H1 (cell line): ENCODE results near the gene PLXNA4. TPM values are rescaled to one million over a fixed set of nuclear protein-coding genes. Genes with fewer than 3 reads are reported as not detected.

Experiments used
- CTCF ChIA-PET: fragments of 300-600 bp; sonication (Branson Sonifier 250); formaldehyde crosslinking; loops from one replicate; lab custom pipeline; 2021; ENCODE audit not compliant: partially characterized antibody; lab: Charles Lee
- POLR2A ChIA-PET: fragments of 300-600 bp; sonication (Branson Sonifier 250); formaldehyde crosslinking; loops from one replicate; lab custom pipeline; 2021; ENCODE audit warnings: inconsistent platforms; ENCODE audit not compliant: partially characterized antibody; lab: Charles Lee
- DNase-seq, 2 experiments: peaks; one replicate each; pipeline versions ENCODE4 v3.0.0 to v3.0.0-alpha.2; 2010 to 2022; ENCODE audit warnings: low spot score in 2 of 2, low read depth in 1 of 2, mixed read lengths in 1 of 2
- FAIRE-seq: peaks from 2 replicates; lab custom pipeline; 2011; peaks lifted over from hg19 to GRCh38; lab: Jason Lieb, UNC
- H2AFZ ChIP-seq: 2 replicates; pipeline ENCODE4 v1.8.1; 2012; ENCODE audit warnings: low read length, inconsistent platforms
- H2AK5ac ChIP-seq: 2 replicates; pipeline ENCODE4 v1.6.1; 2013; ENCODE audit warnings: low read depth, low read length
- H2BK120ac ChIP-seq: replicated peaks from 2 replicates; pipeline ENCODE3; 2013; ENCODE audit warnings: low read depth, low read length, inconsistent platforms
- H2BK12ac ChIP-seq: 2 replicates; pipeline ENCODE4 v1.6.1; 2013; ENCODE audit warnings: low read depth, low read length
- H2BK15ac ChIP-seq: 2 replicates; pipeline ENCODE4 v1.6.1; 2013; ENCODE audit warnings: low read length
- H2BK20ac ChIP-seq: 2 replicates; pipeline ENCODE4 v1.6.1; 2013; ENCODE audit warnings: low read length
- H2BK5ac ChIP-seq: 2 replicates; pipeline ENCODE4 v1.6.1; 2013; ENCODE audit warnings: low read depth, low read length
- H3K14ac ChIP-seq: 2 replicates; pipeline ENCODE4 v1.6.1; 2013; ENCODE audit warnings: inconsistent platforms; ENCODE audit not compliant: insufficient read length
- H3K18ac ChIP-seq: 2 replicates; pipeline ENCODE4 v1.6.1; 2013; ENCODE audit warnings: low read length; ENCODE audit errors: extremely low read depth
- H3K23ac ChIP-seq: 2 replicates; pipeline ENCODE4 v1.6.1; 2013; ENCODE audit warnings: inconsistent platforms; ENCODE audit not compliant: insufficient read length
- H3K23me2 ChIP-seq: 2 replicates; pipeline ENCODE4 v1.6.1; 2013; ENCODE audit warnings: low read depth, low read length
- H3K27ac ChIP-seq: 2 replicates; pipeline ENCODE4 v1.6.1; 2011; ENCODE audit warnings: low read depth, low read length, inconsistent platforms
- H3K27me3 ChIP-seq, 4 experiments: replicated peaks in 1 of 4; 1 replicate in 1 of 4; 2 replicates in 3 of 4; pipeline versions ENCODE4 v1.6.1 to v1.8.1; 2011 to 2013; ENCODE audit warnings: low read length in 3 of 4, mild to moderate bottlenecking in 3 of 4, inconsistent platforms in 2 of 4, mixed read lengths in 2 of 4, moderate library complexity in 1 of 4; ENCODE audit not compliant: control insufficient read depth in 3 of 4, insufficient read depth in 3 of 4; ENCODE audit errors: extremely low read depth in 1 of 4
- H3K36me3 ChIP-seq, 4 experiments: 2 replicates each; pipeline versions ENCODE4 v1.6.1 to v1.8.1; 2011 to 2013; ENCODE audit warnings: mild to moderate bottlenecking in 4 of 4, low read length in 3 of 4, moderate library complexity in 2 of 4, control low read depth in 1 of 4, inconsistent platforms in 1 of 4; ENCODE audit not compliant: insufficient read depth in 4 of 4, control insufficient read depth in 2 of 4
- H3K4ac ChIP-seq: replicated peaks from 2 replicates; pipeline ENCODE3; 2013; ENCODE audit warnings: low read length, low read depth, mixed read lengths, inconsistent platforms; ENCODE audit not compliant: insufficient read length
- H3K4me1 ChIP-seq, 4 experiments: replicated peaks in 1 of 4; 1 replicate in 1 of 4; 2 replicates in 3 of 4; pipeline versions ENCODE4 v1.6.1 to v1.8.1; 2011 to 2013; ENCODE audit warnings: low read length in 3 of 4, inconsistent platforms in 2 of 4, mixed read lengths in 1 of 4; ENCODE audit not compliant: insufficient read depth in 4 of 4, control insufficient read depth in 3 of 4
- H3K4me2 ChIP-seq, 2 experiments: 2 replicates each; pipeline versions ENCODE4 v1.6.1 to v1.8.1; 2011 to 2013; ENCODE audit warnings: low read depth in 2 of 2, low read length in 2 of 2, control low read depth in 1 of 2, inconsistent platforms in 1 of 2, mild to moderate bottlenecking in 1 of 2; ENCODE audit not compliant: insufficient read depth in 1 of 2
- H3K4me3 ChIP-seq, 4 experiments: fragments of 200-600, 300-600 bp in 1 of 4; sonication (generic), shearing (Covaris generic), sonication (Bioruptor Twin) in 1 of 4; 2 replicates each; pipeline versions ENCODE4 v1.5.1 to v1.8.1; 2011 to 2016; ENCODE audit warnings: low read length in 4 of 4, low read depth in 3 of 4, control low read depth in 2 of 4, inconsistent platforms in 2 of 4, mild to moderate bottlenecking in 2 of 4, mixed read lengths in 1 of 4, moderate library complexity in 1 of 4; ENCODE audit not compliant: insufficient read depth in 2 of 4; ENCODE audit errors: extremely low read depth in 1 of 4
- H3K56ac ChIP-seq: replicated peaks from 2 replicates; pipeline ENCODE3; 2013; ENCODE audit warnings: low read depth, mild to moderate bottlenecking, mixed read lengths, low read length, inconsistent platforms; ENCODE audit not compliant: insufficient read length
- H3K79me1 ChIP-seq: 2 replicates; pipeline ENCODE4 v1.6.1; 2013; ENCODE audit warnings: low read depth, low read length, control low read depth
- H3K79me2 ChIP-seq, 2 experiments: 2 replicates each; pipeline versions ENCODE4 v1.6.1 to v1.8.1; 2012 to 2013; ENCODE audit warnings: low read length in 2 of 2, mild to moderate bottlenecking in 2 of 2, inconsistent platforms in 1 of 2; ENCODE audit not compliant: insufficient read depth in 2 of 2, control insufficient read depth in 1 of 2
- H3K9ac ChIP-seq, 4 experiments: replicated peaks in 1 of 4; 1 replicate in 1 of 4; 2 replicates in 3 of 4; pipeline versions ENCODE4 v1.6.1 to v1.8.1; 2011 to 2013; ENCODE audit warnings: low read depth in 3 of 4, low read length in 3 of 4, control low read depth in 2 of 4, mild to moderate bottlenecking in 2 of 4, moderate library complexity in 2 of 4, inconsistent platforms in 1 of 4; ENCODE audit errors: extremely low read depth in 1 of 4
- H3K9me3 ChIP-seq, 2 experiments: 2 replicates each; pipeline versions ENCODE4 v1.6.1 to v1.8.1; 2012 to 2013; ENCODE audit warnings: mild to moderate bottlenecking in 2 of 2, moderate library complexity in 2 of 2, control low read depth in 1 of 2, inconsistent platforms in 1 of 2, low read depth in 1 of 2, low read length in 1 of 2, mixed read lengths in 1 of 2; ENCODE audit not compliant: insufficient read depth in 2 of 2
- H4K20me1 ChIP-seq, 2 experiments: replicated peaks in 1 of 2; 2 replicates each; pipeline versions ENCODE3 to v1.8.1; 2011 to 2013; ENCODE audit warnings: inconsistent platforms in 2 of 2, low read length in 2 of 2, mild to moderate bottlenecking in 1 of 2; ENCODE audit not compliant: insufficient read depth in 2 of 2, control insufficient read depth in 1 of 2
- H4K5ac ChIP-seq: 2 replicates; pipeline ENCODE4 v1.6.1; 2013; ENCODE audit warnings: low read length, low read depth, mixed read lengths, inconsistent platforms; ENCODE audit not compliant: insufficient read length
- H4K8ac ChIP-seq: 2 replicates; pipeline ENCODE4 v1.8.0; 2013; ENCODE audit warnings: mild to moderate bottlenecking, moderate library complexity, low read length, inconsistent platforms; ENCODE audit not compliant: insufficient read depth; ENCODE audit errors: extremely low read depth
- H4K91ac ChIP-seq: replicated peaks from 2 replicates; pipeline ENCODE3; 2013; ENCODE audit warnings: low read length, mixed read lengths, inconsistent platforms; ENCODE audit not compliant: insufficient read length
- BCL11A ChIP-seq, 2 experiments: IDR thresholded peaks; one replicate each; pipeline ENCODE4 v1.6.1; 2011; ENCODE audit warnings: low read depth in 2 of 2, low read length in 2 of 2, mild to moderate bottlenecking in 2 of 2
- CHD2 ChIP-seq: IDR thresholded peaks from 2 replicates; pipeline ENCODE4 v1.6.1; 2012; ENCODE audit warnings: low read length, improper control_type of control experiment
- CTBP2 ChIP-seq: IDR thresholded peaks from 2 replicates; pipeline ENCODE4 v1.7.0; 2011; ENCODE audit warnings: borderline replicate concordance, mild to moderate bottlenecking, moderate library complexity, mixed read lengths, low read length; ENCODE audit not compliant: insufficient read depth, insufficient read length
- EGR1 ChIP-seq: IDR thresholded peaks from 2 replicates; pipeline ENCODE4 v1.6.1; 2011; ENCODE audit warnings: low read depth, low read length, borderline replicate concordance
- EZH2 ChIP-seq: fragments of 200-600 bp; sonication (generic); IDR thresholded peaks from 2 replicates; pipeline ENCODE4 v1.7.1; 2012; ENCODE audit warnings: low read depth, mild to moderate bottlenecking, moderate library complexity, low read length, inconsistent platforms; ENCODE audit not compliant: severe bottlenecking
- FOSL1 ChIP-seq: IDR thresholded peaks from 2 replicates; pipeline ENCODE4 v1.6.1; 2011; ENCODE audit warnings: mild to moderate bottlenecking, low read depth, low read length, moderate library complexity; ENCODE audit not compliant: insufficient read depth
- KDM5A ChIP-seq: fragments of 200-600 bp; IDR thresholded peaks from 2 replicates; pipeline ENCODE4 v1.7.1; 2012; ENCODE audit warnings: mild to moderate bottlenecking, low read length, inconsistent platforms, mixed read lengths
- NANOG ChIP-seq: IDR thresholded peaks from 2 replicates; pipeline ENCODE4 v1.6.1; 2011; ENCODE audit warnings: low read length, low read depth, mild to moderate bottlenecking, inconsistent platforms; ENCODE audit not compliant: insufficient read depth, poor library complexity, severe bottlenecking
- POLR2AphosphoS5 ChIP-seq: IDR thresholded peaks from 2 replicates; pipeline ENCODE4 v1.6.1; 2011; ENCODE audit warnings: low read depth, low read length
- SIN3A ChIP-seq, 2 experiments: IDR thresholded peaks in 1 of 2; conservative IDR thresholded peaks in 1 of 2; 2 replicates each; pipeline ENCODE4 v1.6.1; 2011 to 2012; ENCODE audit warnings: low read length in 2 of 2, improper control_type of control experiment in 1 of 2, low read depth in 1 of 2, mild to moderate bottlenecking in 1 of 2
- SRF ChIP-seq: IDR thresholded peaks from 2 replicates; pipeline ENCODE4 v1.6.1; 2011; ENCODE audit warnings: mild to moderate bottlenecking, low read depth, low read length, moderate library complexity
- USF2 ChIP-seq: IDR thresholded peaks from 2 replicates; pipeline ENCODE4 v1.6.1; 2011; ENCODE audit warnings: low read length, improper control_type of control experiment
- WGBS, 2 experiments: shearing (Covaris generic) in 1 of 2; methylation state at CpG; one replicate each; pipeline versions ENCODE4 v1.1.6 to v1.1.7; 2013 to 2015; ENCODE audit warnings: low lambda C conversion rate in 2 of 2, mixed read lengths in 2 of 2, inconsistent platforms in 1 of 2, low coverage in 1 of 2, missing lambda C conversion rate in 1 of 2; ENCODE audit not compliant: insufficient replicate concordance in 2 of 2, insufficient coverage in 1 of 2, insufficient read length in 1 of 2; ENCODE audit errors: extremely low coverage in 1 of 2, missing lambda C conversion rate in 1 of 2; 5-methylcytosine and 5-hydroxymethylcytosine counted together
- polyA plus RNA-seq, 7 experiments: library from polyadenylated mRNA; depleted of rRNA in 3 of 7; stranded (reverse) in 5 of 7; unstranded in 2 of 7; fragments of >200 nt in 5 of 7; fragments of 200-250 nt in 2 of 7; gene quantifications; 1 replicate in 5 of 7; 2 replicates in 1 of 7; 4 replicates in 1 of 7; pipeline versions ENCODE4 v1.2.1 to v1.2.3, GENCODE V29; 2011 to 2013; ENCODE audit warnings: missing spikeins in 2 of 7, mixed read lengths in 2 of 7
- total RNA-seq: library from RNA; stranded (reverse); fragmentation: NEBNext Ultra II Directional; extraction: Animal tissue kit (Norgen Biotek cat#: 25700); gene quantifications from 2 replicates; pipeline ENCODE4 v1.2.1, GENCODE V29; 2021

Gene PLXNA4
- total and polyA plus RNA-seq, 2 of the 8 experiments (the other 6 are each of a cell fraction or from before 2014, with no cell fraction given): 0.76 to 0.79 TPM

- Histone ChIP-seq H2BK5ac (no peak overlapping the region), H4K5ac (no peak overlapping the region), H3K18ac (no peak overlapping the region), H3K79me1 (no peaks in the 10 kb centered on the region), H3K36me3 (no peaks in the 10 kb centered on the region), H2BK20ac (no peak overlapping the region), H3K14ac (no peak overlapping the region), H2AFZ (no peak overlapping the region), H3K27ac (no peak overlapping the region), H2BK15ac (no peak overlapping the region), H2AK5ac (no peak overlapping the region), H4K20me1 (no peaks in the 10 kb centered on the region), H2BK12ac (no peak overlapping the region), H4K91ac (no peak overlapping the region), H3K4ac (no peak overlapping the region), H3K56ac (no peak overlapping the region), H3K4me2 (no peak overlapping the region), H3K23ac (no peak overlapping the region), H4K8ac (no peak overlapping the region), H3K4me1 (no peaks in the 10 kb centered on the region), H3K79me2 (no peaks in the 10 kb centered on the region), H3K9ac (no peak overlapping the region), H3K4me3 (no peak overlapping the region), H3K9me3 (peaks cover 0 to 8% of the 10 kb centered on the region in 2 experiments; a peak in 3 of 4 replicates), H2BK120ac (no peak overlapping the region), H3K23me2 (no peaks in the 10 kb centered on the region), H3K27me3 (no peaks in the 10 kb centered on the region; a peak in 1 of 7 replicates)
- DNase-seq (no peak), FAIRE-seq (no peak)
- no peak for TF ChIP-seq FOSL1
- TF ChIP-seq CTBP2: no peak
- no peak for TF ChIP-seq BCL11A (IDR thresholded peaks at IDR 0.05; ENCODE audit: low read depth in 2 of 2, low read length in 2 of 2)
- no peak for TF ChIP-seq USF2
- TF ChIP-seq EZH2: no peak
- no peak for TF ChIP-seq CHD2
- no peak for TF ChIP-seq EGR1
- TF ChIP-seq NANOG: no peak
- TF ChIP-seq POLR2AphosphoS5: no peak
- no peak for TF ChIP-seq KDM5A
- TF ChIP-seq SRF: no peak
- TF ChIP-seq SIN3A (conservative IDR thresholded peaks at IDR 0.05 in 1 of 2, IDR thresholded peaks at IDR 0.05 in 1 of 2; ENCODE audit: low read depth in 1 of 2, low read length in 2 of 2): no peak
- CTCF ChIA-PET: interaction anchor here (1.2 to 2.1 kb wide), 3 partner anchors 12 to 298 kb away, joined by 3 to 8 read pairs (median 3); no protein-coding TSS in a partner anchor
- 91% methylated on average over 3 of the region's 3 CpGs; no CpG with 5 or more reads in 1 of the 2 experiments for WGBS, 2 experiments
- POLR2A ChIA-PET: no interaction called here
Observed at GRCh38 chr7:132243463-132243862, 332.8 kb downstream of the PLXNA4 start.
